Ammon's horn (tissue), 1 donor: ENCODE results near the gene KCNIP3.
A peak's percentile ranks its signal among the peaks of the same experiment; 100 is the strongest.
"Not testable (repeated sequence)": the region's sequence is repeated elsewhere in the genome, so short reads cannot be mapped to it uniquely, and the experiment has no call there.

Experiments
- DNase-seq: peaks from one replicate; pipeline ENCODE4 v3.0.0-alpha.2; 2016; ENCODE audit warnings: low spot score

Gene KCNIP3

GRCh38 chr2:95296880-95297487 lies at the start of gene KCNIP3:
Gene KCNIP3 (plus strand): TSS chr2:95297347. CDS start chr2:95297439, 92 bp downstream.
- DNase-seq: peak; percentile 90

GRCh38 chr2:95258271-95258670 lies 38.9 kb upstream of the KCNIP3 start:
- no peak for DNase-seq

GRCh38 chr2:95260028-95261023 lies 36.8 kb upstream of the KCNIP3 start:
- peak; percentile 25 for DNase-seq

GRCh38 chr2:95261602-95262001 lies 35.5 kb upstream of the KCNIP3 start:
- DNase-seq: no peak

GRCh38 chr2:95262896-95263542 lies 34.1 kb upstream of the KCNIP3 start:
- no peak for DNase-seq

GRCh38 chr2:95264624-95265023 lies 32.5 kb upstream of the KCNIP3 start:
- peak; percentile 84 for DNase-seq

GRCh38 chr2:95265182-95265581 lies 32.0 kb upstream of the KCNIP3 start:
- no peak for DNase-seq

- DNase-seq: no peak
Observed at GRCh38 chr2:95266781-95267430, 30.2 kb upstream of the KCNIP3 start.

GRCh38 chr2:95267458-95268210 lies 29.5 kb upstream of the KCNIP3 start:
- no peak for DNase-seq

GRCh38 chr2:95268211-95269035 lies 28.7 kb upstream of the KCNIP3 start:
- no peak for DNase-seq

- no peak for DNase-seq
Observed at GRCh38 chr2:95269036-95269680, 28.0 kb upstream of the KCNIP3 start.

GRCh38 chr2:95269745-95270144 lies 27.4 kb upstream of the KCNIP3 start:
- not testable (repeated sequence) for DNase-seq

- no peak for DNase-seq
Observed at GRCh38 chr2:95270541-95271081, 26.5 kb upstream of the KCNIP3 start.

GRCh38 chr2:95271381-95271971 lies 25.7 kb upstream of the KCNIP3 start:
- DNase-seq: no peak

GRCh38 chr2:95272299-95272751 lies 24.8 kb upstream of the KCNIP3 start:
- no peak for DNase-seq

GRCh38 chr2:95272781-95273180 lies 24.4 kb upstream of the KCNIP3 start:
- DNase-seq: no peak

- no peak for DNase-seq
Observed at GRCh38 chr2:95273566-95274290, 23.4 kb upstream of the KCNIP3 start.
